ENCODE data around the gene SLC31A2.
A peak's percentile ranks its signal among the peaks of the same experiment; 100 is the strongest.

The SLC31A2 gene

DNA sequence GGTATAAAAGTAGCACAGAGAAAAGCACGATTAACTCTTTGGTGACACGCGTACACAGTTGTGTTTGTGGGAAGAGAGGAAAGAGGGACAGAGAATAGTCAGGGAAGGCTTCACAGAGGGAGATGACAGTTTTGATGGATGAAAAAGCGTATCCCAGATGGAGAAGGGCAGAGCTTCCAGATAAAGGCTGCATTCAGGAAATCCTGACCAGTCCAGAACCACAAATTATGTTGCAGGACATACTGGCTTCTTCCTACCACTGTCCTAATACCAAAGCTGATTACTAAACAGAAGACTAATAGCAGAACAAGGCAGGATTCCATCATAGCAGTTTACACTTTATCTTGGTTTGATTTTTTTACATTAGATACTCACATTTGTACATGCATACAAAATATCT, 34.5 kb downstream of the SLC31A2 start:
- TF ChIP-seq, protein P1, sequence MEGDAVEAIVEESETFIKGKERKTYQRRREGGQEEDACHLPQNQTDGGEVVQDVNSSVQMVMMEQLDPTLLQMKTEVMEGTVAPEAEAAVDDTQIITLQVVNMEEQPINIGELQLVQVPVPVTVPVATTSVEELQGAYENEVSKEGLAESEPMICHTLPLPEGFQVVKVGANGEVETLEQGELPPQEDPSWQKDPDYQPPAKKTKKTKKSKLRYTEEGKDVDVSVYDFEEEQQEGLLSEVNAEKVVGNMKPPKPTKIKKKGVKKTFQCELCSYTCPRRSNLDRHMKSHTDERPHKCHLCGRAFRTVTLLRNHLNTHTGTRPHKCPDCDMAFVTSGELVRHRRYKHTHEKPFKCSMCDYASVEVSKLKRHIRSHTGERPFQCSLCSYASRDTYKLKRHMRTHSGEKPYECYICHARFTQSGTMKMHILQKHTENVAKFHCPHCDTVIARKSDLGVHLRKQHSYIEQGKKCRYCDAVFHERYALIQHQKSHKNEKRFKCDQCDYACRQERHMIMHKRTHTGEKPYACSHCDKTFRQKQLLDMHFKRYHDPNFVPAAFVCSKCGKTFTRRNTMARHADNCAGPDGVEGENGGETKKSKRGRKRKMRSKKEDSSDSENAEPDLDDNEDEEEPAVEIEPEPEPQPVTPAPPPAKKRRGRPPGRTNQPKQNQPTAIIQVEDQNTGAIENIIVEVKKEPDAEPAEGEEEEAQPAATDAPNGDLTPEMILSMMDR (IDR thresholded peaks at IDR 0.05; ENCODE audit: low read depth, low read length), result no peak
- H3K4me3 ChIP-seq (ENCODE audit: low read depth, low read length), result no peak overlapping the region
- DNase-seq (ENCODE audit: low read depth, low spot score), result no peak
- in situ Hi-C loops (cut with HindIII; ENCODE audit: low sequenced_read_pairs), result no loop called here

DNA sequence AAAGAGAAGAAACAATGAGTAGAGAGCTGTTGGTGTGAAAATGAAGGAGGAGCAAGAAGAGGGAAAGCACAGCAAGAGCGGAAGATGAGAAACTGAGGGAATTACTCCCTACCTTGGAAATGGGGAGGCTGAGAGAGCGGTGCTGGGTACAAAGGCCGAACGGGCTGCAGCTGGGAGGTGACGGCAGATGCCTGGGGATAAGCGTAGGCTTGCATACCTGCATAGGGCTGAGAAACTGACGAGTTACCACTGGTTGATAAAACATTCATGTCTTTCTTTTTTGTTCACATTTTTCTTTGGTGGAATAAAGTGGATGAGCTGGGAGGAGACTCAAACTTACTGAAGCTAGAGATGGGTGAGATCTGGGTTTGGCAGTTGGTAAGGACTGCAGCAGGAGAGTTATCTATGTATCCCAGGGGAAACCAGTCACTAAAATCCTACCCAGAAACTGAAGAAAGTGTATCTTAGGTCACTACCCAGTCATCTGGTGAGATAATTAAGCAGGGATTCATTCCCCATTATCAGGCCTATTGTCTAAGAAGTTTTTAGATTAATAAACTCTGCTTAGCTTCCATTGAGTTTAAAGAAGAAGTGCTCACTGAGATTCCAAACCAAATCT, 35.4 kb downstream of the SLC31A2 start:
- H3K4me3 ChIP-seq (ENCODE audit: low read depth, low read length), result no peak overlapping the region
- in situ Hi-C loops (cut with HindIII; ENCODE audit: low sequenced_read_pairs), result no loop called here
- TF ChIP-seq, protein P1 (IDR thresholded peaks at IDR 0.05; ENCODE audit: low read depth, low read length), result no peak
- no peak for DNase-seq (ENCODE audit: low read depth, low spot score)

GRCh38 chr9:113187929-113188595, 37.3 kb downstream of the SLC31A2 start:
- peak; percentile 79 for DNase-seq (ENCODE audit: low read depth, low spot score)
- in situ Hi-C loops (cut with HindIII; ENCODE audit: low sequenced_read_pairs), result no loop called here
- H3K4me3 ChIP-seq (ENCODE audit: low read depth, low read length), result no peak overlapping the region

DNA sequence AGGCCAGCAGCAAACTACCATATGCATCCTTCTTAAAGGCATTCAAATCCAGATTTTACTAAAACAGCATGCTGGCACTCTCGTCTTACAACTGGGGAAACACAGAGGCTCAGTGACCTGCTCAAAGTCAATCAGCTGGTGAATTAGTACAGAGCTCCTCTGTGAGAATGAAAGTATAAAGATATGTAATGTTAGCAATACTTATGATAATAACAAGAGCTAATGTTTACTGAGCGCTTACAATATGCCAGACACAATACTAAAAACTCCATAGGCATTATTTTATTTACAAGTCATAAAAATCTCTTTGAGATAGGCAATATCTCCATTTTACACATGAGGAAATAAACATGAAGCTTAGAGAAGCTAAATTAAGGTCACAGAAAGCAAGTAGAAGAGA, 41.6 kb downstream of the SLC31A2 start:
- in situ Hi-C loops (cut with HindIII; ENCODE audit: low sequenced_read_pairs), result no loop called here
- TF ChIP-seq, protein P1 (IDR thresholded peaks at IDR 0.05; ENCODE audit: low read depth, low read length), result no peak
- no peak overlapping the region for H3K4me3 ChIP-seq (ENCODE audit: low read depth, low read length)
- no peak for DNase-seq (ENCODE audit: low read depth, low spot score)

More at GRCh38 chr9:113187929-113188595, 37.3 kb downstream of the SLC31A2 start:
- TF ChIP-seq, protein P1 (IDR thresholded peaks at IDR 0.05; ENCODE audit: low read depth, low read length), result no peak

DNA sequence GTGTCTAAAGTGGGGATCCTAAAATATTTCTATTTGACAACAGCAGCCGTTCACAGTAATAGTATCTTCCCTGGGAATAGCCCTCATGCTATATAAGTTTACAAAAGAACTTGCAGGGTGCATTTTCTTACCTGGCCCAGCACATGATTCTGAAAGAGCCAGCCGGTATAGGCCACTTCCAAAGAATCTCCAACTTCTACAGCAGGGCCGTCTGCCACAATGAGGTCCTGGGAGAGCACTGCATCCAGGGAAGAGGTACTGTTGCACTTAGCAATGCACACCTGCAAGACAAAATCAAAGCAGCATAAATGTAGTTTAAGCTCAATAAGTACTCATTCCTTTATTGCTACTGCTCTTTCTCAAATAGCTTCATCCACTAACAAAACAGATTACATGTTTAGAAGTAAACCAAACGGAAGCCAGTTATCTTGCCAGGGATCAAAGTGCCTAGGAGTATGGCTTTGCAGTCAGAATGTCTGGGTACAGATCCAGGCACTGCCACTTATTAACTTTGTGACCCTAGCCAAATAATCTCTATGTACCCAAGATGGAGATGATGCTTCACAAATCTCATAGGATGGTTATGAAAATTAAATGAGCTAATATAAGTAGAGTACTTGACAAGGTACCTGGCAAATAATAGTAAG, 49.0 kb downstream of the SLC31A2 start:
- no peak overlapping the region for H3K4me3 ChIP-seq (ENCODE audit: low read depth, low read length)
- no peak for DNase-seq (ENCODE audit: low read depth, low spot score)
- TF ChIP-seq, protein P1 (IDR thresholded peaks at IDR 0.05; ENCODE audit: low read depth, low read length), result no peak
- in situ Hi-C loops (cut with HindIII; ENCODE audit: low sequenced_read_pairs), result no loop called here

DNA sequence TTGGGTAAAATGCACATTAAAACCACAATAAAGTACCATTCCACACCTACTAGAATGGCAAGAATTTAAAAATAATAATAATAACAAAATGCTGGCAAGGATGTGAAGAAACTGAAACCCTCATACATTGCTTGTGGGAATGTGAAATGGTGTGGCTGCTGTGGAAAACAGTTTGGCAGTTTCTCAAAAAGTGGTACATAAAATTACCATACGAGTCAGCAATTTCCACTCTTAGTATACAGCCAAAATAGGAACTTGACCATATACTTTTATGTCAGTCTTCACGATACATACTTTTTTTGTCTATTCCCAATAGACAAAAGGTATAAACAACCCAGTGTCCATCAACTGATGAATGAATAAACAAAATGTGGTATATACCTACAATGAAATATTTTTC, 54.6 kb downstream of the SLC31A2 start:
- in situ Hi-C loops (cut with HindIII; ENCODE audit: low sequenced_read_pairs), result no loop called here
- TF ChIP-seq, protein P1 (IDR thresholded peaks at IDR 0.05; ENCODE audit: low read depth, low read length), result no peak
- peak; percentile 28 for DNase-seq (ENCODE audit: low read depth, low spot score)
- no peak overlapping the region for H3K4me3 ChIP-seq (ENCODE audit: low read depth, low read length)

Data from astrocyte of the spinal cord (primary cell).